HG03045 (cell line): ENCODE measurements around the gene PBX3.

Source experiments
- ATAC-seq: cut with Tn5 transposase; IDR thresholded peaks from one replicate; pipeline ENCODE4 v1.9.1; 2021; ENCODE audit warnings: mild to moderate bottlenecking, moderate library complexity; ENCODE audit not compliant: unreplicated experiment

PBX3 gene

DNA sequence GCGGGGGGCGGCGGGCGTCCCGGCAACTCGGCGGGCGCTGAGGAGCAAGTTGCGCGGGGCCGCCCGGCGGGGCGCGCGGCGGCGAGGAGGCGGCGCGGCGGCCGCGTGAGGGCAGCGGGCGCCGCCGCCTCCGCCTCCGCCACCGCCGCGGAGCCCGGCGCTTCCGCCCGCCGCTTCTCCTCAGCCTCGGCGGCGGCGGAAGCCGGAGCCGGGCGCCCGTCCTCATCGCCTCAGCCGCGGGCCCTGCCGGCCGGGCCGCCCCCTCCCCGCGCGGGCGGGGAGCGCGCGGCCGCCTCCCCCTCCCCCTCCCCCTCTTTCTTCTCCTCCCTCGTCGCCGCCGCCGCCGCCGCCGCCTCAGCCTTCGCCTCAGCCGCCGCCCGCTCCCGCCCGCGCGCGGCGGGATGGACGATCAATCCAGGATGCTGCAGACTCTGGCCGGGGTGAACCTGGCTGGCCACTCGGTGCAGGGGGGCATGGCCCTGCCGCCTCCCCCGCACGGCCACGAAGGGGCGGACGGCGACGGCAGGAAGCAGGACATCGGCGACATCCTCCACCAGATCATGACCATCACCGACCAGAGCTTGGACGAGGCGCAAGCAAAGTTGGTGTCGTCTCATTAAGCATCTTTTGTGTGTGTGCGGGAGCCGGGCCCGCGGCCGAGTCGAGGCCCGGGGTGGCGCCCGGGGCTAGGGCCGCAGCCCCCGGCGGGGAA, at the start of gene PBX3:
Gene PBX3 (plus strand): TSS at position 321 of the 712 bp plus-strand sequence.
- no peak for ATAC-seq

DNA sequence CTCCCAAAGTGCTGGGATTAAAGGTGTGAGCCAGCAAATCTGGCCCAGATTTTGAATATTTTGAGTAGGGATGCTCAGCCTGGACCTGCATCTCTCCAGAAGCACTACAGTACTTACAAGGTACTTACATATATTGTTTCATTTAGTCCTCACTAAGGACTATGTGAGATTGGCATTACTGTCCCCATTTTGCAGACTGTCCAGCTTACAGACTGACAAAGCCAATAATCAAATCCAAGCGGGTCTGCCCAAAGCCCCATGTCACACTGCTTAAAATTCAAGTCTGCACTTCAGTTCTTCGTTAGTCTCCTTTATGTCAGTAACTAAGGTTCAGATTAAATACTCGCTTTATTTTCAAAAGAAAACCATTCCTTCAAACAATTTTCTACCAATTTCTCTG, 47.3 kb upstream of the PBX3 start:
- ATAC-seq, result no peak

DNA sequence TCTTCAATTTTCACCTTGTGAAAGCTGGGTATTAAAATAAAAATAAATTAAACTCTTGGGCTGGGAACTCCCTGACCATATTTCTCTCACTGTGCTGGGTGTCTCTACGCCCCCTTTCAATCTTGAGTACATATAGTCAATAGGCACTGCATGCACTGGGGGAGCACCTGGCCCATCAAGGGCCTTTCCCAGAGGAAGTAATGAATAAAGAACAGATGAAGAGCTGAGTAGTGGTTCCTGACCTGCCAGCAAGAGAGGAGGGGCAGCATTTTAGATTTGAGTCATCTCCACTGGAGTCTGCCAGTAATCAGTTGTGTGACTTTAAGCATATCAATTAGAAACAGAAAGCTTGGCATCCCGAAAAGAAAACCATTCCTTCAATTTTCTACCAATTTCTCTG, 46.4 kb upstream of the PBX3 start:
- ATAC-seq, result peak; percentile 74

DNA sequence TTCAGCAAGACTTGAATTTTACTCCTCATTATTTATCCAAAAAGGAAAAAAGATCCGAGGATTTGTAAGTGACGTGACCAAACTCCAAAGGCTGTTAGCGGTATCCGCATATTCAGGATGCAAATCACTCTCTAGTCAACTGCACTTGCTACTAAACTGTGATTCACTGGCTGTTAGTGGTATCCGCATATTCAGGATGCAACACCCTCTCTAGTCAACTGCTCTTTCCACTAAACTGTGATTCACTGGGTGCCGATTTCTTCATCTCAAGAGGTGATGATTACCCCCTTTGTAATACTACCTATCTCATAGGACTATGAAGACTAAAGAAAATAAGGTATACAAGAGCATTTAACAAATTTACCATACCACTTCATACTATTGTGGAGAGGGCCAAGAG, 45.8 kb upstream of the PBX3 start:
- no peak for ATAC-seq

DNA sequence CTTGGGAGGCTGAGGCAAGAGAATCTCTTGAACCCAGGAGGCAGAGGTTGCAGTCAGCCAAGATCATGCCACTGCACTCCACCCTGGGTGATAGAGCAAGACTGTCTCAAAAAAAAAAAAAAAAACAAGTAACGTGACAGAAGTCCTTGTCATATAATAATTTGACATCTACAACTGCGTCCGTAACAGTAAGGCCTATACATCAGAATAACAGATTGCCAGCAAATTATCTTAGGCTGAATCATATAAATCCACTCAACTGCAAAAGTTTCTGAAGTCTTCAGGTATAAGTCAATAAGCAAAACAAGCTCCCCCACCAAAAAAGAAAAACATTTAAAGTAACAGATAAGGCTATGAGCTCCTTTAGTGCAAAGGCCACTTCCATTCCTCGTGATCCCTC, 43.5 kb upstream of the PBX3 start:
- no peak for ATAC-seq

DNA sequence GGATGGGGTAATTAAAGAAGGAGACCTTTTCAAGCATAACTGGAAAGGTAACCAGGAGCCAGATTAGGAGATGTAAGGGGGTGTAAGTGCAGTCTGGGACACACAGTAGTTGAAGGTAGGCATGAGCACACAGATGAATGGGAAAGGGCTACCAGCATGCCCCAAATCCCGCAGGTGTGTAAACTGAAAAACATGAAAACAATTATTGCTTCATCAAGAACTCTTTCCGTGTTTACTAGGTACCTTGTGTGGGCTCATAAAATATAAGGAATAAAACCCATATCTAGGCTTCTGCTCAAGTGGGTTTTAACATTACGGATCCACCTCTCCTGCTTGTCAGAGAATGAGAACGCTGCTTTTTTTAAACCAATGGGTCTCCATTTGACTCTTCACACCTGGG, 41.3 kb upstream of the PBX3 start:
- ATAC-seq, result no peak

DNA sequence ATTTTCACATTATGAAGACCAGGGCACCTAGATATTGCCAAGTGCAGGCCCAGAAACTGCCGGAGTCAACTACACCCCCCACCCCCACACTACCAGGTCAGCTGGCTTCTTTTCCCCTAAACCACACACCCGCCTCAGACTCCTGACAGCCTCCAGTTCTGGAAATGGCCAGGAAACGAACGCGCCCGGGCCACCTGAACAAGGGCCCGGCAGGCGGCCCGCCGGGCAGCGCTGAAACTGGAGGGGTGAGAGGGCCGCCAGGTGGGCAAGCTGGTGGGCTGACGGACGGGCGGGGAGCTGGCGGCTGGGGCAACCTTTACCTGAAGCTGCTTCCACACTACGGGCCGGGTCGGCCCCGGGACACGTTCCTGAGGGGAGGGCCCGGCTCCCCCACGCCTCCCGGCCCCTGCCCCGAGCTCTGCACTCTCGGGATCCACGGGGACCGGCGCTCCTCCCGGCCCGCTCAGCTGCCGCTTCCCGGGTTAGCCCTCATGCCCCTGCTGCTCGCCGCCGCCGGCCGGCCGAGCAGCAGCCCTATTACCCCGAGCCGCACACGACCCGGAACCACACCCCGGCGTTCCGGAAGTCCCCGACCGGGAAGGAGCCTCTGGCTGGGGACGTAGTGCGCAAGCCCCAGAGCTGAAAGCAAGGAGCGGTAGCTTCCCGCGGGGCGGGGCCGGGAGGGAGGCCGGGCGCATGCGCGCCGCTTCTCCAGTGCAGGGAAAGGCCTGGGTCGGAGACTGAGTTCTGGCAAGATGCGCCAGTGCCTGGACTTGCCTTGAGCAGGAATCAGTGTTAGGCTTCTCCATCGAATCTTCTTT, 40.3 kb upstream of the PBX3 start, which contains the start of gene MAPKAP1:
Gene MAPKAP1 (minus strand): TSS at position 558 of the 821 bp plus-strand sequence. CDS start 34,634 bp downstream, outside the sequence.
- peak; percentile 92 for ATAC-seq

DNA sequence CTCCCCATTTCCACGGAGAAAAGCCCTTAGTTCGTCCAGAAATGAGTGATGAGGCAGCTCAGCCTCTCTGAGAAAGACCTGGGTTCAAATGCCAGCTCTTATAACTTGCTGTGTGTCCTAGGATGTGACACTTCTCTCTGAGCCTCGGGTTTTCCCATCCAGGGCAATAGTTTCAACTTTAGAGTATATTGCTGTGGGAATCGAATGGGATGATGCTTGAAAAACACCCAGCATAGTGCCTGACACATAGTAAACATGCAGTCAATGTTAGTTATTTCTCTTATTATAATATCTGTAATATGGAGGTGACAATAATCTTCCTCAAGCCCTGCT, 39.7 kb upstream of the PBX3 start:
- ATAC-seq, result no peak

DNA sequence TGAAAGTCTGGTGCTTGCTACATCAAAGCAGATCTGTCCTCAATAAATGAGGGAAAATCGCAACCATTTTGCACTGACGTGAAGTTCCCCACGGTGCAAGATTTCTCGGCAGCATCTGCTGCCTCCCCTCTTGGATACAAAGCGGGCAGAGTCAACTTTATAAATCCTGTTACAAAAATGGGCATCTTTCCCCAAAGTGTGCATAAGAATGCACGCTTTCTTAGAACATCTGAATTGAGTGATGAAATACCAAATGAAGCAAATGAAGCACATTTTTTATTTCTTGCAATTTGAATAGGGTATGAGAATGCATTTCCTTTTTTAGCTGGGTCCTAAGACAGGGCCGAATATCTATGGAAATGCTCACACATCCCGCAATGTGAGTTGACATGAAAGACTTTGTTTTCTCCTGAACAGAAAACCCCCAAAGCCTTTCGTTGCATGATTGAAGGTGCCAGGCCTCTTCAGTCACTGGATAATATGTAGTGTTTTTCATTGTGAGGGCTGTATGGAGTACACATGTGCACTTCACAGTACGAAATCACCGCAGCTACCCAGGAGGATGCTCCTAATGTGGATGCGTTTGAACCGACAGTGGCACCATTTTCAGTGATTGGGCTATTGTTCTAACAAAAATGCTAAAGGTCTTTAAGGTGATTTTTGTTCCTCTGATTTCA, 20.6 kb upstream of the PBX3 start:
- ATAC-seq, result no peak

DNA sequence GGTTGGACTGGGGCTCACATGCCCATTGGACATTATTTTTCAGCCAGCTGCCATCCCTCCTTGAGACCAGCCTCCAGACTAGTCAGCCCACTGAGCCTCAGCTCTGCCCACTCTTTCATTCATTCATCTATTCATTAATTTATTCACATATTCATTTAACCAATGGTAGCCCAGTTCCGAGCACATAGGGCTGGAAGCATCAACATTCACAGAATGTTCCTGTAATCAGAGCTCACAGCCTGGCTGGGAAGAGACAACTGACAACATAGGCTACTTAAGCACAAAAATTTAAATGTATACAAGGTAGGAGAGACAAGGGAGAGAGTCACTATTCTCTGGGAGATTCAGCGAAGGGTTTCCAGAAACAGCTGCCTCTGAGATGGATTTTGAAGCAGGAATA, 17.0 kb upstream of the PBX3 start:
- ATAC-seq, result no peak

DNA sequence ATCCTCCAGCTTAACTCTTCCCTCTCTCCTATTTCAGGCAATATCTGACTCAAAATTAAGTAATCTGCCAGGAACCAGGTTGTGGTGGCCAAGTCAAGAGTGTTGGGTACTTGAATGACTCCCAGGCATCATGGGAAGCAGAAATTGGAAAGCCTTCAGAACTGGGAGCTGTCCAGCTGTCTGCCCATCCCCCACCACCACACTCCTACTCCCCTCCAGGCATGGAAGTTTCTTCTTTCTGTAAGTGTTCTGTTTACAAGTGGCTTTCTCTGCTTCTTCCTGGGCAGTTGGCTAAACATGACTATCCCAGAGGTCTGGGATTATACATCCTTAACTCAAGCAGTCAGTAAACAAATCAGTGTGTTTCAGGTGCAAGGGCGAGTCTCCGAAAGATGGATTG, 14.6 kb upstream of the PBX3 start:
- ATAC-seq, result no peak

DNA sequence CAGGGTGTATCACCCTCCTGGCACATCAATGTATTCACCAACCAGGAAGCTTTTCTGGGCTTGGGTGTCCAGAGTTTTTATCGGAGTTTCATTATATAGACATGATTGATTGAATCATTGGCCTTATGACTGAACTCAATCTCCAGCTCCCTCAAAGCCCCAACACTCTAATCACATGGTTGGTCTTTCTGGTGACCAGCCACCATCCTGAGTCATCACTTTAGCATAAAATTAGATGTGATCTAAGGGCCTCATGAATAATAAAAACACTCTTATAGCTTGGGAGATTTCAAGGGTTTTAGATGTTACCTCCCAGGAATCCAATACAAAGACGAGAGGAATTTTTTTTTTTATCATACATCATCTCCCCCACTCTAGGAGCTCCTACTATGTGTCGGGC, 7.7 kb upstream of the PBX3 start:
- no peak for ATAC-seq

DNA sequence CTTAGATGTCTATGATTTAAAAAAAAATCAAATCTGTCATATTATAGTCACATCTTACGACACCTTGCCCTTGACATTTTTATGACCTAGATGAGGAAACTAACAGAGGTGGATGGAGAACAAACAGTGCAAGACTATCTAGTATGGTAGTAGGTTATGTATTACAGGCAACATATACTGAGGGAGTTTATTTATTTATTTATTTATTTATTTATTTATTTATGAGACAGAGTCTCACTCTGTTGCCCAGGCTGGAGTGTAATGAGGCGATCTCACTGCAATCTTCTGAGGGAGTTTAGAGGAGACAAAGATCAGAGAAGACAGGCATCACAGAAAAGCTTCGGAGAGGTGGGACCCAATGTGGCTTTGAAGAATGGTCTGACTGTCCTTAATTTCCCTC, 4.5 kb upstream of the PBX3 start:
- ATAC-seq, result no peak

DNA sequence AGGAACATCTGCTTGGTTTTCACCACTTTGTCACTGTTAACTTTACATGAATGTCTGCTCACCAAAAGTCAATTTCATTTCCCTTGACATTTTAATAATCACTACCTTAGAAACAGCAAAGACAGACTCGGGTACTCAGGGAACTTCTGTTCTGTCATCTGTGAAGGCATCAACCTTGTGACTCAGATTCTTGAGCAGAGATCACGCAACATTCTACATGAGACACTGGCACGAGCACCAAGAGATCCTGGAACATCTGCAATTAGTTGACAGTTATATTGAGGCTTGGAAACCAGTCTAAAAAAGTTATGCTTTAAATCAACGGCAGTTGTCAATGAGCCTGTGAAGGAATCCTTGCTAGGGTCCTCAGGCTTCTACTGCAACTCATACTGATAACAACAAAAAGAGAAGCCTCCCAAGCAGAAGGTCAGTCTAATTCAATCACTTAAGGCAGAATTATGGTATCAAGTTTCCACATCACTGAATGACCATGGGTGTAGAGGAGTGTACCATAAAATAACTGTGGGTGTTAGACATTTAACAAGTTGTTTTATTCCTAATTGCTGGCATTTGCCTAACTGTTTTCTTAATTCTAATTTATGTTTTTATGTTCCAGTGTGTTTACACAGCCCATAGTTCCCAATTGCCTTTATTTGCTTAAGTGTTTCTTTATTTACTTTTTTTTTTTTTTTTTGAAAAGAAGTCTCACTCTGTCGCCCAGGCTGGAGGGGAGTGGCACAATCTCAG, 3.3 kb upstream of the PBX3 start:
- ATAC-seq, result no peak

DNA sequence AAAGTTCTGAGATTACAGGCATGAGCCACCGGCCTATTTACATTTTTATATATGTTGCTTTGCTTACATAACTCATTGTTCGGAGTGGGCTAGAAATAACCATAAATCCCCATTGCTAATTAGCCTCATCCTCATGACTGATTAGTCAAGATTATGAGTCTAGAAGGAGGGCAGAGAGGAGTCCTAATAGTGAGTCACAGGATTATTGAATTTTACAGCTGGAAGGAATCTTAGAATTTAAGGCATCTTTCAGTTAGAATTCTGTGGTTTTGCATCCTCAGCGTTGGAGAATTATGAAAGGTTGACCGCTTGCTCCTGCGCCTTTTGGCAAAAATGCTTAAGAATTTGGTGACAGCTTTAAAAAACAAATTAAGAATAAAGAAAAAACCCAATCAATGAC, 2.6 kb upstream of the PBX3 start:
- ATAC-seq, result no peak

DNA sequence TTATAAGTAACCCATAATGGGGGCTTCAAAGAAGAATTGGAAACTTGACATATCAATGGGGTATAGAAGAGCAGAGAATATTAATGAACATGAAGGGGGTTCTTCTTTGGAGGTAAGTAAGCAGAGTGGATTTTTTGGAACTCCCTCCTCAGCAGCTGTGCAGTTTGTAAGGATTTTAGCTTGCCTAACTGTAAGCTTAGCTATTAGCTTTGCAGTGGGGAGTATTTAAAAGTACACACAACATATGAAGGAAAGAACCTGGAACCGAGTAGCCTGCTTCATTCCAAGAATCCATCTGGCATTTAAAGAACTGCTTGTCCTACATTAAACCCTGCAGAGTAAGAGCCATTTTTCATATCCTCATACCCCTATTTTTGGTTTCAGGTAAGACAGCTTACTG, 2.2 kb upstream of the PBX3 start:
- no peak for ATAC-seq

DNA sequence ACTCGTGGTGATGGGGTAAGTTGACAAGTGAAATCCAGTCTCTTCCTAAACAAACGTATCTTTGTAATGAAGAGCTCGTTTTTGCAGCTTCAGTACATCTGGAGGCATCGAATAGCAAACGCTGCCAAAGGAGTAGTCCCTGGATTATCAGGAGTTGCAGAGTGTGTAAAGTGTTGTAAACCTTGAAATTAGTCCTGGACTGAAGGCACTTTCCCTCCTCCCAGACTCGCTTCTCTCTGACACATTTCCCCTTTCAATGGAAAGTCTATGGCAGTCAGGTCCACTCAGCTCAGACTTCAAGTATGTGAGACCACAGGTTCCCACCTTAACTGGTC, 1.5 kb upstream of the PBX3 start:
- no peak for ATAC-seq

DNA sequence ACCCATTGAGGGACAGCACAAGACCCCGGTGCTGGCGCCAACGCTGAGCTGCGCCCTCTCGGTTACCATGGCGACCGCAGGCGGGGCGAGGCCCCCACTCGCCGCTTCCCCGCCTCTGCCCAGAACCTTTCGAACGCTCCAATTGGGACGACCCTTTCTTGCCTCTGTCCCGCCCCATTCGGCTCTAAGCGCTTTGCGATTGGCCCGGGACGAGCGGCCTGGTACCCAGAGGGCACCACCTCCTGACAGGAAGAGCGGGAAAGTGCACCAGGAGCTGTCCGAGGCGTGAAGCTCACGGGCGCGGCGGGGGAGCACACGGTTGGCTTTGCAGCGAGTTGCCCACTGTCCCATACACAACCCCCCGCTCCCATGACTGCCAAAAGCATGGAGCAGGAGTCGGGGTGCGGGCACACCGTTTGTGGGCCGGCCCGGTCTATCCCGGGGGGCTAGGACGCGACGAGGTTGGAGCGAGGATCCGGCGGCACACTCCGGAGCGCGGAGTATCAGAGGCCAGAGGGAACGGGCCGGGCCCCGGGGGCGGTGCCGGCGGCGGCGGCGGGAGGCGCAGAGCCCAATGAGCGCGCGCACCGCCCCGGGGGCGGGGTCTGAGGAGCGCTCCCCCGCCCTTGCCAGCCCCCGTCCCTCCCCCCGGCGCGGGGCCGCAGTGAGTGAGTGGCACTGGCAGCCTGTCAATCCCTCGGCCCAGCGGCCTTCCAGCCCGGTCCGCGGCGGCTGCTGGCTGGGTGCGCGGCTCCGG, 978 bp upstream of the PBX3 start:
- peak; percentile 76 for ATAC-seq

DNA sequence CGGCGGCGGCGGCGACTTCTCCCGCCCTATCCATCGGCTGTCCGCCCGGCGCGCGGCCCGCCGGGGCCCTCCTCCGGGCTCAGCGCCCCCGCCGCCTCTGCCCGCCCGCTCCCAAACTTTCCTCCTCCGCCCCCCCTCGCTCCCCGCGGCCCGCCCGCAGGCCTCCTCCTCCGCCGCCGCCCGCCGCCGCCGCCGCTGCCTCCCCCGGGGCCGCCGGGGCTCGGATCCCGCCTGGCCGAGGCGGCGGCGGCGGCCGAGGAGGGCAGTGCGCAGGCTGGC, 460 bp upstream of the PBX3 start:
- peak; percentile 17 for ATAC-seq

DNA sequence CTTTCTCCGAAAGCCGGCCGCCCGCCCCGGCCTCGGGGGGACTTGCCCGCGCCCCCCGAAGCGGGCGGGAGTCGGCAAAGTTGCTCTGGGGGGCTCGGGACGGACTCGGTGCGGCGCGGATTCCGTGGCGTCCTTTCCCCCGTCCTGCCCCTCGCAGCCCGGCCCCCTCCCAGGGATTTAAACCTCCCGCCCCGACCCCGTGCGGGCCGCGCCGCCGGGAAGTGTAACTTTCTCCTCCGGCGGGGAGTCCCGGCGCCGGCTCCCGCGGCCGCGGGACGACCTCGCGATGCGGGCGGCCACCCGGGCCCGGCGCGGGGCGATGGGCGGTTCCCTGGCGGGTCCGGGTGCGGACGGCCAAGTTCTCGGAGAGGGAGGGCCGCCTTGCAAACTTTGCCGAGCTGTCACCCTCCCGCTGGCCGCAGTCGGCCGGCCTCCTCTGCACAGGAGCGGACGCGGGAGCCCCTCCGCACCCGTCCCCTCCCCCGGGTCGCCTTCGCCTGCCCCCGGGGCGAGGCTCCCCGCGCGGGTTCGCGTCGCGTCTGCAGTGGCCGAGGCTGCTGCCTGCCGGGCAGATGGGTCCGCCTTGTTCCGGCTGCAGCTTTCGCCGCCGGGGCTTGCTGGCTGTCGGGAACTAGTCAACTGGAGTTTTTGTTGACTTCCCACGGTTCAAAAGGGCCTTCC, 732 bp downstream of the PBX3 start:
- ATAC-seq, result no peak
